ENCODE results near the gene PGAP6. TPM values are rescaled to one million over a fixed set of nuclear protein-coding genes. Genes with fewer than 3 reads are reported as not detected.

PGAP6 gene
- polyA plus RNA-seq, 1 of the 3 experiments (the other 2 are of a cell fraction): 133 TPM

- WGBS (ENCODE audit: low lambda C conversion rate): 75% methylated on average over 4 of the region's 10 CpGs
- H3K4me3 ChIP-seq (ENCODE audit: low read depth in 2 of 2, low read length in 1 of 2): no peak overlapping the region
- H2AFZ ChIP-seq (ENCODE audit: low read depth): no peak overlapping the region
- no peaks in the 10 kb centered on the region for H3K9me2 ChIP-seq
- TF ChIP-seq TAF1 (IDR thresholded peaks at IDR 0.05; ENCODE audit: borderline replicate concordance, low read depth, low read length) (no peak), EP300 (IDR thresholded peaks at IDR 0.05; ENCODE audit: borderline replicate concordance in 1 of 2, low read depth in 1 of 2, low read length in 1 of 2) (no peak), FOXM1 (IDR thresholded peaks at IDR 0.05; ENCODE audit: low read depth) (no peak)
- TF ChIP-seq, protein P1, sequence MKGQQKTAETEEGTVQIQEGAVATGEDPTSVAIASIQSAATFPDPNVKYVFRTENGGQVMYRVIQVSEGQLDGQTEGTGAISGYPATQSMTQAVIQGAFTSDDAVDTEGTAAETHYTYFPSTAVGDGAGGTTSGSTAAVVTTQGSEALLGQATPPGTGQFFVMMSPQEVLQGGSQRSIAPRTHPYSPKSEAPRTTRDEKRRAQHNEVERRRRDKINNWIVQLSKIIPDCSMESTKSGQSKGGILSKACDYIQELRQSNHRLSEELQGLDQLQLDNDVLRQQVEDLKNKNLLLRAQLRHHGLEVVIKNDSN (IDR thresholded peaks at IDR 0.05; ENCODE audit: borderline replicate concordance, low read depth): no peak
- no peaks in the 10 kb centered on the region for H3K9me3 ChIP-seq
- H3K79me2 ChIP-seq (ENCODE audit: insufficient read depth): no peaks in the 10 kb centered on the region; the same call in 1 of the 2 replicates
- no peaks in the 10 kb centered on the region for H3K27me3 ChIP-seq (ENCODE audit: insufficient read depth)
- CTCF ChIA-PET: interaction anchor here (0.8 to 1.6 kb wide), 2 partner anchors 8 to 301 kb away, joined by 3 to 4 read pairs; no protein-coding TSS in a partner anchor
- no peak overlapping the region for H3K9ac ChIP-seq
- no peak for DNase-seq
- H4K20me1 ChIP-seq (ENCODE audit: insufficient read depth): no peaks in the 10 kb centered on the region
- H3K36me3 ChIP-seq (replicated peaks in 1 of 2; ENCODE audit: control insufficient read depth in 1 of 2, insufficient read depth in 2 of 2, low read length in 1 of 2): peaks cover 2 to 23% of the 10 kb centered on the region in 2 experiments
- H3K4me1 ChIP-seq (ENCODE audit: control insufficient read depth in 1 of 2, insufficient read depth in 2 of 2, low read depth in 1 of 2, low read length in 1 of 2): peaks cover 8 to 38% of the 10 kb centered on the region in 2 experiments; a peak in 2 of 4 replicates
- no peak overlapping the region for H3K27ac ChIP-seq (ENCODE audit: low read depth in 2 of 2, low read length in 1 of 2)
- peaks cover 12% of the 10 kb centered on the region for H3F3A ChIP-seq (replicated peaks; ENCODE audit: insufficient read depth)
- H3K4me2 ChIP-seq: no peak overlapping the region
- POLR2A ChIA-PET: no interaction called here
These were observed 15.3 kb downstream of the PGAP6 start for GRCh38 chr16:366476-366875.

- H3K27me3 ChIP-seq (ENCODE audit: insufficient read depth): no peaks in the 10 kb centered on the region
- no peak overlapping the region for H3K9ac ChIP-seq
- H3K4me2 ChIP-seq: no peak overlapping the region
- no peaks in the 10 kb centered on the region for H3K9me2 ChIP-seq
- H3F3A ChIP-seq (replicated peaks; ENCODE audit: insufficient read depth): peaks cover 8% of the 10 kb centered on the region
- no peaks in the 10 kb centered on the region for H3K9me3 ChIP-seq
- H3K4me3 ChIP-seq (ENCODE audit: low read depth in 2 of 2, low read length in 1 of 2): no peak overlapping the region
- TF ChIP-seq SIN3A (IDR thresholded peaks at IDR 0.05; ENCODE audit: borderline replicate concordance, low read depth, low read length) (no peak), GABPA (IDR thresholded peaks at IDR 0.05; ENCODE audit: low read depth) (no peak), TAF1 (IDR thresholded peaks at IDR 0.05; ENCODE audit: borderline replicate concordance, low read depth, low read length) (no peak)
- peaks cover 7 to 30% of the 10 kb centered on the region in 2 experiments; a peak in 2 of 4 replicates for H3K4me1 ChIP-seq (ENCODE audit: control insufficient read depth in 1 of 2, insufficient read depth in 2 of 2, low read depth in 1 of 2, low read length in 1 of 2)
- ChIA-PET CTCF (interaction anchor here (0.9 to 4.8 kb wide), 7 partner anchors 11 to 300 kb away, joined by 3 to 74 read pairs (median 4); partner anchors contain the start of gene HBQ1), POLR2A (interaction anchor here (0.7 kb wide), 1 partner anchor 8 kb away, joined by 3 read pairs; no protein-coding TSS in a partner anchor)
- H3K36me3 ChIP-seq (replicated peaks in 1 of 2; ENCODE audit: control insufficient read depth in 1 of 2, insufficient read depth in 2 of 2, low read length in 1 of 2): peaks cover 2 to 20% of the 10 kb centered on the region in 2 experiments
- no peak for DNase-seq
- H3K27ac ChIP-seq (ENCODE audit: low read depth in 2 of 2, low read length in 1 of 2): no peak overlapping the region
- H4K20me1 ChIP-seq (ENCODE audit: insufficient read depth): no peaks in the 10 kb centered on the region
- no peaks in the 10 kb centered on the region; the same call in 1 of the 2 replicates for H3K79me2 ChIP-seq (ENCODE audit: insufficient read depth)
- WGBS (ENCODE audit: low lambda C conversion rate): 73% methylated on average over 13 of the region's 19 CpGs
- H2AFZ ChIP-seq (ENCODE audit: low read depth): no peak overlapping the region
These were observed 16.9 kb downstream of the PGAP6 start for GRCh38 chr16:364595-365491.

Measured in SK-N-SH (cell line).